OCI-LY1 (cell line): ENCODE results near the gene SIRPA.

Source experiments
- H2AFZ ChIP-seq: fragments of 200-600 bp; sonication (generic), shearing (Covaris generic); 2 replicates; pipeline ENCODE4 v1.6.0; 2014; ENCODE audit warnings: antibody characterized with exemption, mild to moderate bottlenecking, low read length
- H3F3A ChIP-seq: fragments of 200-600 bp; sonication (generic), shearing (Covaris generic); 2 replicates; pipeline ENCODE4 v1.6.0; 2014; ENCODE audit warnings: mild to moderate bottlenecking, antibody characterized with exemption, low read length, moderate library complexity; ENCODE audit not compliant: insufficient read depth
- H3K27ac ChIP-seq: fragments of 200-600 bp; sonication (generic); 2 replicates; pipeline ENCODE4 v1.5.1; 2014; ENCODE audit warnings: low read length, mixed run types, mild to moderate bottlenecking, low read depth; ENCODE audit not compliant: poor library complexity, severe bottlenecking
- H3K27me3 ChIP-seq: fragments of 200-600 bp; sonication (generic); 2 replicates; pipeline ENCODE4 v1.6.0; 2014; ENCODE audit warnings: antibody characterized with exemption, mild to moderate bottlenecking, low read length, moderate library complexity; ENCODE audit not compliant: insufficient read depth
- H3K36me3 ChIP-seq: fragments of 200-600 bp; sonication (generic); 2 replicates; pipeline ENCODE4 v1.6.1; 2014; ENCODE audit warnings: mild to moderate bottlenecking, antibody characterized with exemption, low read length, moderate library complexity, mixed read lengths; ENCODE audit not compliant: insufficient read depth
- H3K4me1 ChIP-seq: fragments of 200-600 bp; sonication (generic); 2 replicates; pipeline ENCODE4 v1.5.1; 2014; ENCODE audit warnings: mild to moderate bottlenecking, low read length, moderate library complexity; ENCODE audit not compliant: insufficient read depth, severe bottlenecking
- H3K4me2 ChIP-seq: fragments of 200-600 bp; sonication (generic), shearing (Covaris generic); 2 replicates; pipeline ENCODE4 v1.6.1; 2014; ENCODE audit warnings: low read length
- H3K4me3 ChIP-seq: fragments of 200-600 bp; sonication (generic); 2 replicates; pipeline ENCODE4 v1.5.1; 2014; ENCODE audit warnings: low read length, low read depth, mild to moderate bottlenecking, mixed read lengths; ENCODE audit not compliant: poor library complexity, severe bottlenecking
- H3K79me2 ChIP-seq: fragments of 200-600 bp; shearing (Covaris generic); 2 replicates; pipeline ENCODE4 v1.6.1; 2016; ENCODE audit warnings: mixed run types, low read length, mixed read lengths; ENCODE audit not compliant: insufficient read depth
- H3K9ac ChIP-seq: fragments of 200-600 bp; sonication (generic), shearing (Covaris generic); 2 replicates; pipeline ENCODE4 v1.6.1; 2014; ENCODE audit warnings: mild to moderate bottlenecking, low read length, mixed read lengths
- H3K9me2 ChIP-seq: fragments of 200-600 bp; sonication (generic), shearing (Covaris generic); 2 replicates; pipeline ENCODE4 v1.6.1; 2014; ENCODE audit warnings: low read depth, mild to moderate bottlenecking, low read length, mixed read lengths
- H3K9me3 ChIP-seq: fragments of 200-600 bp; shearing (Covaris generic); 2 replicates; pipeline ENCODE4 v1.6.1; 2014; ENCODE audit warnings: low read length, mixed read lengths
- H4K20me1 ChIP-seq: fragments of 200-600 bp; sonication (generic), shearing (Covaris generic); 2 replicates; pipeline ENCODE4 v1.6.0; 2016; ENCODE audit warnings: mild to moderate bottlenecking, low read length; ENCODE audit not compliant: insufficient read depth
- CTCF ChIP-seq: fragments of 200-600 bp; sonication (generic), shearing (Covaris generic); IDR thresholded peaks from 2 replicates; pipeline ENCODE4 v1.5.1; 2017; ENCODE audit warnings: mild to moderate bottlenecking, antibody characterized with exemption, low read length, moderate library complexity, mixed read lengths
- EZH2 ChIP-seq: fragments of 200-600 bp; sonication (generic), shearing (Covaris generic); IDR thresholded peaks from 2 replicates; pipeline ENCODE4 v1.8.0; 2017; ENCODE audit warnings: borderline replicate concordance, mixed run types, mild to moderate bottlenecking, antibody characterized with exemption, low read length, moderate library complexity, mixed read lengths

The SIRPA gene

GRCh38 chr20:1924910-1925861 lies 30.0 kb downstream of the SIRPA start:
- H3K4me1 ChIP-seq, result no peaks in the 10 kb centered on the region
- H2AFZ ChIP-seq, result no peak overlapping the region
- H3F3A ChIP-seq, result no peaks in the 10 kb centered on the region
- no peak overlapping the region for H3K4me2 ChIP-seq
- H3K79me2 ChIP-seq, result no peaks in the 10 kb centered on the region
- no peaks in the 10 kb centered on the region for H4K20me1 ChIP-seq
- H3K9me2 ChIP-seq, result no peaks in the 10 kb centered on the region
- H3K4me3 ChIP-seq, result no peak overlapping the region
- no peak for TF ChIP-seq EZH2
- TF ChIP-seq CTCF, result no peak
- no peak overlapping the region for H3K9ac ChIP-seq
- no peaks in the 10 kb centered on the region; the same call in 1 of the 2 replicates for H3K27me3 ChIP-seq
- H3K27ac ChIP-seq, result no peak overlapping the region
- no peaks in the 10 kb centered on the region for H3K9me3 ChIP-seq
- no peaks in the 10 kb centered on the region for H3K36me3 ChIP-seq

- Histone ChIP-seq H3K36me3 (no peaks in the 10 kb centered on the region), H3K27me3 (no peaks in the 10 kb centered on the region), H2AFZ (no peak overlapping the region), H3K4me2 (no peak overlapping the region), H3K79me2 (no peaks in the 10 kb centered on the region), H4K20me1 (no peaks in the 10 kb centered on the region), H3K27ac (no peak overlapping the region), H3K4me1 (no peaks in the 10 kb centered on the region), H3K4me3 (no peak overlapping the region), H3K9ac (no peak overlapping the region), H3F3A (no peaks in the 10 kb centered on the region), H3K9me2 (no peaks in the 10 kb centered on the region), H3K9me3 (no peaks in the 10 kb centered on the region)
- TF ChIP-seq EZH2, result no peak
- TF ChIP-seq CTCF, result no peak
Measured at GRCh38 chr20:1926237-1926636, 31.0 kb downstream of the SIRPA start.

GRCh38 chr20:1927217-1927616 lies 32.0 kb downstream of the SIRPA start:
- H3K9me2 ChIP-seq, result no peaks in the 10 kb centered on the region
- no peaks in the 10 kb centered on the region for H3K9me3 ChIP-seq
- H3K9ac ChIP-seq, result no peak overlapping the region
- H2AFZ ChIP-seq, result no peak overlapping the region
- no peak overlapping the region for H3K27ac ChIP-seq
- H3K4me2 ChIP-seq, result no peak overlapping the region
- TF ChIP-seq EZH2, result no peak
- no peak for TF ChIP-seq CTCF
- H3F3A ChIP-seq, result no peaks in the 10 kb centered on the region
- no peaks in the 10 kb centered on the region for H3K79me2 ChIP-seq
- H3K4me1 ChIP-seq, result no peaks in the 10 kb centered on the region
- H4K20me1 ChIP-seq, result no peaks in the 10 kb centered on the region
- H3K36me3 ChIP-seq, result no peaks in the 10 kb centered on the region
- no peaks in the 10 kb centered on the region for H3K27me3 ChIP-seq
- no peak overlapping the region for H3K4me3 ChIP-seq
